AG04450 (cell line): ENCODE data around the gene ANKRD9. TPM values are rescaled to one million over a fixed set of nuclear protein-coding genes. Genes with fewer than 3 reads are reported as not detected.
A peak's percentile ranks its signal among the peaks of the same experiment; 100 is the strongest.
"Not testable (repeated sequence)": the region's sequence is repeated elsewhere in the genome, so short reads cannot be mapped to it uniquely, and the experiment has no call there.

Experiments
- CTCF ChIA-PET: fragments of 300-600, 350-600 bp; formaldehyde crosslinking; extraction: SDS; loops from one replicate; lab custom pipeline; 2022; ENCODE audit warnings: antibody characterized with exemption, inconsistent platforms; lab: Charles Lee
- POLR2A ChIA-PET: fragments of 350-600 bp; formaldehyde crosslinking; extraction: SDS; loops from one replicate; lab custom pipeline; 2021; ENCODE audit warnings: antibody characterized with exemption, inconsistent platforms; lab: Yijun Ruan, JAX
- DNase-seq: peaks from one replicate; pipeline ENCODE4 v3.0.0-alpha.2; 2011; ENCODE audit warnings: low read depth, low spot score
- H3K27ac ChIP-seq: one replicate; pipeline ENCODE4 v1.5.1; 2012; ENCODE audit warnings: low read depth, low read length, control low read depth
- H3K27me3 ChIP-seq: one replicate; pipeline ENCODE4 v1.6.0; 2012; ENCODE audit warnings: low read length; ENCODE audit not compliant: control insufficient read depth, insufficient read depth
- H3K4me3 ChIP-seq: 2 replicates; pipeline ENCODE4 v1.5.1; 2011; ENCODE audit warnings: mild to moderate bottlenecking, low read depth, low read length, control low read depth
- H3K9me3 ChIP-seq: 2 replicates; pipeline ENCODE4 v1.5.1; 2012; ENCODE audit warnings: low read length; ENCODE audit not compliant: control insufficient read depth, insufficient read depth
- polyA plus RNA-seq: library from polyadenylated mRNA; depleted of rRNA; stranded (reverse); fragments of >200 nt; gene quantifications from 2 replicates; pipeline ENCODE4 v1.2.3, GENCODE V29; 2011
- TF ChIP-seq, protein P1 (sequence below): IDR thresholded peaks from 2 replicates; pipeline ENCODE4 v1.5.1; 2011; ENCODE audit warnings: low read depth, low read length, control low read depth, inconsistent platforms

ANKRD9 gene
- polyA plus RNA-seq, 1 experiment = 4.0 TPM

DNA sequence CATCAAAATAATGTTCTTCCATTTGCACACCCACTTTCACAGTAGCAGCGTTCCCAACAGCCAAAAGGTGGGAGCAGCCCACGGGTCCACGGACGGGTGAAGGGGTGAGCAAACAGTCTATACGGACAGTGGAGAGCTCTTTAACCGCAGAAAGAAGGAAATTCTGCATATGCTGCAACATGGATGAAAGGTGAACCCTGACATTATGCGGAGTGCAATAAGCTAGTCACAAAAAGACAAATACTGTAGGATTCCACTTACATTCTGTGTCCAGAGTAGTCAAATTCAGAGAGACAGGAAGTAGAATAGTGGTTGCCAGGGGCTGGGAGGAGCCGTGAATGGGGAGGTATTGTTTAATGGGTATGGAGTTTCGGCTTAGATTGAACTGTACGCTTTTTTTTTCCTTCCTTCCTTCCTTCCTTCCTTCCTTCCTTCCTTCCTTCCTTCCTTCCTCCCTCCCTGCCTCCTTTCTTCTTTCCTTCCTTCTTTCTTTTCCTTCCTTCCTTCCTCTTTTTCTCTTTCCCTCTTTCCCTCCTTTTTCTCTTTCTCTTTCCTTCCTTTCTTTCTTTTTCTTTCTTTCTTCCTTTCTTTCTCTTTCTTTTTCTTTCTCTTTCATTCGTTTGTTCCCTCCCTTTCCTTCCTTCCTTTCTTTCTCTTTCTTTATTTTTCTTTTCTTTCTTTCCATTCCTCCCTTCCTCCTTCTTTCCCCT lies 15.8 kb upstream of the ANKRD9 start:
- peak overlapping the region; percentile 61 for H3K27ac ChIP-seq
- TF ChIP-seq, protein P1, sequence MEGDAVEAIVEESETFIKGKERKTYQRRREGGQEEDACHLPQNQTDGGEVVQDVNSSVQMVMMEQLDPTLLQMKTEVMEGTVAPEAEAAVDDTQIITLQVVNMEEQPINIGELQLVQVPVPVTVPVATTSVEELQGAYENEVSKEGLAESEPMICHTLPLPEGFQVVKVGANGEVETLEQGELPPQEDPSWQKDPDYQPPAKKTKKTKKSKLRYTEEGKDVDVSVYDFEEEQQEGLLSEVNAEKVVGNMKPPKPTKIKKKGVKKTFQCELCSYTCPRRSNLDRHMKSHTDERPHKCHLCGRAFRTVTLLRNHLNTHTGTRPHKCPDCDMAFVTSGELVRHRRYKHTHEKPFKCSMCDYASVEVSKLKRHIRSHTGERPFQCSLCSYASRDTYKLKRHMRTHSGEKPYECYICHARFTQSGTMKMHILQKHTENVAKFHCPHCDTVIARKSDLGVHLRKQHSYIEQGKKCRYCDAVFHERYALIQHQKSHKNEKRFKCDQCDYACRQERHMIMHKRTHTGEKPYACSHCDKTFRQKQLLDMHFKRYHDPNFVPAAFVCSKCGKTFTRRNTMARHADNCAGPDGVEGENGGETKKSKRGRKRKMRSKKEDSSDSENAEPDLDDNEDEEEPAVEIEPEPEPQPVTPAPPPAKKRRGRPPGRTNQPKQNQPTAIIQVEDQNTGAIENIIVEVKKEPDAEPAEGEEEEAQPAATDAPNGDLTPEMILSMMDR = no peak
- no peaks in the 10 kb centered on the region; the same call in 1 of the 2 replicates for H3K9me3 ChIP-seq
- H3K4me3 ChIP-seq = peak overlapping the region; percentile 65
- ChIA-PET CTCF (interaction anchor here (0.5 to 3.4 kb wide), 26 partner anchors 10 to 380 kb away, joined by 3 to 24 read pairs (median 4); partner anchors contain the start of genes CINP and TECPR2), POLR2A (interaction anchor here (0.6 to 1.4 kb wide), 3 partner anchors 66 to 215 kb away, joined by 3 to 13 read pairs (median 9); no protein-coding TSS in a partner anchor)
- no peak for DNase-seq
- no peaks in the 10 kb centered on the region for H3K27me3 ChIP-seq

DNA sequence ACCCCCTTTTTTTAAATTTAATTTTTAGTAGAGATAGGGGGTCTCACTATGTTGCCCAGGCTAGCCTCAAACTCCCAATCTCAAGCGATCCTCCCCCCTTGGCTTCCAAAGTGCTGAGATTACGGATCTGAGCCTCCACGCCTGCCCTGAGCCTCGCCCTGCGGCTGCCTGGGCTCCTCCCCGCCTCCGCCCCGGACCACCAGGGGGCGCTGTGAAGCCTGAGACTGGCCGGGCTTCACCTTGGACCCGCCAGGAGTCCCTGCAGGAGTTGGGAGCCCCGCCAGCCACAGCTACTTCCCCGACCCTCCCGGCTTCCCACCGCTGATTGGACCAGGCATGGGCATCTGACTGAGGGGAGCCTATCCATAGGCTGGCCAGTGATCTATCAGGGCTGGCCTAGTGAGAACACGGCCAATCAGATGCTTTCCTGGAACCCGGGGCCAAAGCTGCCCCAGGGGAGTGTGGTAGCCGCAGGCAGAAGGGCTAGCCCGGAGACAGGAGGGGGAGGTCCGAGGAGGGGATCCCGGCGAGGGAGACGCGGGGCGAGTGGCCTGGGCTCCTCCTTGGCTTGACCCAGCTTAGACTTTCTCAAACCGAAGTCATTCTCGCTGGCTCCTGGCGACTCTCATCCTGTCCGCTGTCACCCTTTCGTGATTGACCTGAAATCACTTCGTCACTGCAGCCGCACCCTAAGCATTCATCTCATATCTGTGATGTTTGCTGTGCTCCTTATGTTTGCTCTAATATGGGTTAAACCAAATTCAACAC lies 15.1 kb upstream of the ANKRD9 start:
- ChIA-PET POLR2A (interaction anchor here (0.6 to 1.4 kb wide), 4 partner anchors 66 to 216 kb away, joined by 3 to 13 read pairs (median 6); no protein-coding TSS in a partner anchor), CTCF (interaction anchor here (0.5 to 3.4 kb wide), 25 partner anchors 9 to 379 kb away, joined by 3 to 24 read pairs (median 5); partner anchors contain the start of genes CINP and TECPR2)
- no peaks in the 10 kb centered on the region; the same call in 1 of the 2 replicates for H3K9me3 ChIP-seq
- no peaks in the 10 kb centered on the region for H3K27me3 ChIP-seq
- DNase-seq = peak; percentile 95
- H3K4me3 ChIP-seq = peak overlapping the region; percentile 65
- TF ChIP-seq, protein P1 = peak; percentile 94
- peak overlapping the region; percentile 61 for H3K27ac ChIP-seq

- DNase-seq = no peak
- no peaks in the 10 kb centered on the region for H3K27me3 ChIP-seq
- CTCF ChIA-PET = interaction anchor here (0.6 to 3.4 kb wide), 21 partner anchors 8 to 379 kb away, joined by 3 to 24 read pairs (median 5); no protein-coding TSS in a partner anchor
- no peaks in the 10 kb centered on the region; the same call in 1 of the 2 replicates for H3K9me3 ChIP-seq
- TF ChIP-seq, protein P1 = no peak
- H3K27ac ChIP-seq = no peak overlapping the region
- H3K4me3 ChIP-seq = peak overlapping the region; percentile 5
- POLR2A ChIA-PET = interaction anchor here (0.9 to 1.4 kb wide), 2 partner anchors 67 to 70 kb away, joined by 4 to 13 read pairs; no protein-coding TSS in a partner anchor
These were observed 14.2 kb upstream of the ANKRD9 start for GRCh38 chr14:102523569-102524450.

- Histone ChIP-seq H3K4me3 (no peak overlapping the region), H3K9me3 (no peaks in the 10 kb centered on the region; the same call in 1 of the 2 replicates), H3K27ac (no peak overlapping the region), H3K27me3 (no peaks in the 10 kb centered on the region)
- TF ChIP-seq, protein P1 = no peak
- CTCF ChIA-PET = interaction anchor here (0.6 to 3.4 kb wide), 11 partner anchors 15 to 176 kb away, joined by 3 to 24 read pairs (median 7); no protein-coding TSS in a partner anchor
- DNase-seq = no peak
- POLR2A ChIA-PET = interaction anchor here (0.7 kb wide), 1 partner anchor 162 kb away, joined by 3 read pairs; no protein-coding TSS in a partner anchor
These were observed 13.6 kb upstream of the ANKRD9 start for GRCh38 chr14:102523200-102523568.

DNA sequence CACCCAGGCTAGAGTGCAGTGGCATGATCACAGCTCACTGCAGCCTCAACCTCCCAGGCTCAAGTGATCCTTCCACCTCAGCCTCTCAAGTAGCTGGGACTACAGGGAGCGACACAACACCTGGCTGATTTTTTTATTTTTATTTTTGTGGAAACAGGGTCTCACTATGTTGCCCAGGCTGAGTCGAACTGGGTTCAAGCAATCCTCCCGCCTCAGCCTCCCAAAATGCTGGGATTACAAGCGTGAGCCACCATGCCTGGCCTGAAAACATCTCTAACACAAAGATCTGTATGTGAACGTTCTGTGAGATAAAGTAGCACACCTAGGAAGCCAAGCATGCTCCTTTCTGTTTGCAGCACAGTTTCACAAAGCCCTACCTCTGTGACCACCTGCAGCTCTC lies 10.1 kb upstream of the ANKRD9 start:
- H3K27ac ChIP-seq, H3K27me3 ChIP-seq, H3K4me3 ChIP-seq, H3K9me3 ChIP-seq, CTCF ChIA-PET, DNase-seq, POLR2A ChIA-PET: not testable (repeated sequence)
